Right lobe of liver (tissue), 4 donors: Measurements from ENCODE around the gene TELO2.

Experiments used
- CTCF ChIP-seq, 4 donors: fragments of 200-600 bp in 3 of 4; fragments of 450-650 bp in 1 of 4; IDR thresholded peaks; one replicate each; pipeline versions ENCODE4 v1.5.1 to v1.8.0; 2016 to 2022; ENCODE audit warnings: antibody characterized with exemption in 4 of 4, mild to moderate bottlenecking in 2 of 4
- POLR2A ChIP-seq: fragments of 450-650 bp; IDR thresholded peaks from one replicate; pipeline ENCODE4 v1.6.1; 2017; ENCODE audit warnings: antibody characterized with exemption, mild to moderate bottlenecking
- donor health status: DM: no; HTN: no; CAD: no.
- donor health status: DM: no; HTN: no; CAD: no.
- donor health status: DM: no; HTN: yes; CAD: no.

- no peak for TF ChIP-seq CTCF (IDR thresholded peaks at IDR 0.05)
- no peak for TF ChIP-seq POLR2A
These were observed 20.2 kb upstream of the TELO2 start for GRCh38 chr16:1472974-1473373.
